GM19240 (cell line): ENCODE results near the gene SOCS1.
"Not testable (repeated sequence)": the region's sequence is repeated elsewhere in the genome, so short reads cannot be mapped to it uniquely, and the experiment has no call there.

ENCODE experiments used
- DNase-seq: peaks from one replicate; pipeline ENCODE4 v3.0.0; 2011; ENCODE audit warnings: low spot score; ENCODE audit not compliant: insufficient read length

SOCS1 gene, protein sequence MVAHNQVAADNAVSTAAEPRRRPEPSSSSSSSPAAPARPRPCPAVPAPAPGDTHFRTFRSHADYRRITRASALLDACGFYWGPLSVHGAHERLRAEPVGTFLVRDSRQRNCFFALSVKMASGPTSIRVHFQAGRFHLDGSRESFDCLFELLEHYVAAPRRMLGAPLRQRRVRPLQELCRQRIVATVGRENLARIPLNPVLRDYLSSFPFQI

DNA sequence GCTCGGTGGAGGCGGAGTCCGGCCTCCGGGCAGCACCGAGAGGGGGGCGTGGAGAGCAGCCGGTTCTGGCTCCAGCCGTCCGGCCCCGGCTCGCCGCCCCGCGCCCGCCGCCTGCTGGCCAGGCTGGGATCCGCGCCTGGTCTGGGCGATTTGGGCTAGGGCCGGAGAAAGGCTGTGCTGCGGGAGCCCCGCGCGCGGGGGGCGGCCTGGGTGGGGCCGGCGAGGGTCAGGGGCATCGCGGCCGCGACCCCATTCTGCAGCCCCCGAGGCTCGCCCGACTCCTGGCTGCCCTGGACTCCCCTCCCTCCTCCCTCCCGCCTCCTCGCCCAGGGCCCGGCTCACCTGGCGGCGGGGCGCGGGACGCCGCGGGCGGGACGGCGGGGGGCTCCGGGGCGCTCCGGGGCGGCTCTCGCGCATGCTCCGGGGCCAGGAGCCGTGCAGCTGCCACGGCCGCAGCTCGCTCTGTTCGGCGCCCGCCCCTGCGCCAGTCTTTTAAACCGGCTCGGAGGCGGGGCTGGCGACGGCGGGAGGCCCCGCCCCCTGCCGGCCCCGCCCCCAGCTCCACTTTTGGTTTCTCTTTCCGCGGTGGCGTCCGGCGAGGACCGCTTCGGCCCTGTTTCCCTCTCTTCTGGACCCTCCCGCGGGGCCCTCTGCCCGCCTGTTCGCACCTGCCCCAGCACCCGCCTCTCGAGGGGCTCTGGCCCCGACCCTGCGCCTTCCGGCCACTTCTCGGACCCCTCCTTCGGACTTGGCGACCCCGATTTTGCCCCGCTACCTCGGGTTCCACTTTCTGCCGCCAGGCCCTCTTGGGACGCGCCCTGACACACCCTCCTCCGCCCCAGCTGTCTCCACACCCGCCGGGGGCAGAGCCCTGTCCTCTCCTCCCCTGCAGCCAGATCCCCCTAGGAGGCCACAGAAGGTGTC is at the start of gene SOCS1:
Gene SOCS1 (minus strand): TSS at position 468 of the 924 bp plus-strand sequence. CDS start 726 bp downstream, outside the sequence.
- DNase-seq = peak; percentile 77

GRCh38 chr16:11303405-11304138 is 47.6 kb upstream of the SOCS1 start:
- no peak for DNase-seq

- no peak for DNase-seq
Measured at GRCh38 chr16:11302977-11303376, 47.0 kb upstream of the SOCS1 start.

GRCh38 chr16:11301645-11302501 is 45.9 kb upstream of the SOCS1 start:
- DNase-seq = no peak

DNA sequence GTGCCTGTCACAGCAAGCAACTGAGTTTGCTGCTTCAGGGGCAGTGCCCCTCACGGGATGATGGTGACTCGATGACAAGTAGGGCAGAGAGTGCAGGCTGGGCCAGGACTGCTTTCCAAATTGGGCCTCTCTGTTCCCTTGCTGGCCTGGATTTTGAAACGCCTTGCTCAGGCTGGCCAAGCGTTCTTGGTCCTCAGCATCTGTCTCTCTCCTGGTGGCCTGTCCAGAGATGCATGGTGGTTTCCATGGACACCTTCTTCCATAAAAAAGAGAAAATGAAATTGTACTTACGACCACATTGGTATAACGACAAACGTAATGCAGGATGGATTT is 44.5 kb upstream of the SOCS1 start:
- no peak for DNase-seq

- DNase-seq = no peak
Measured at GRCh38 chr16:11299865-11300559, 44.0 kb upstream of the SOCS1 start.

- DNase-seq = not testable (repeated sequence)
Measured at GRCh38 chr16:11298950-11299547, 43.0 kb upstream of the SOCS1 start.

DNA sequence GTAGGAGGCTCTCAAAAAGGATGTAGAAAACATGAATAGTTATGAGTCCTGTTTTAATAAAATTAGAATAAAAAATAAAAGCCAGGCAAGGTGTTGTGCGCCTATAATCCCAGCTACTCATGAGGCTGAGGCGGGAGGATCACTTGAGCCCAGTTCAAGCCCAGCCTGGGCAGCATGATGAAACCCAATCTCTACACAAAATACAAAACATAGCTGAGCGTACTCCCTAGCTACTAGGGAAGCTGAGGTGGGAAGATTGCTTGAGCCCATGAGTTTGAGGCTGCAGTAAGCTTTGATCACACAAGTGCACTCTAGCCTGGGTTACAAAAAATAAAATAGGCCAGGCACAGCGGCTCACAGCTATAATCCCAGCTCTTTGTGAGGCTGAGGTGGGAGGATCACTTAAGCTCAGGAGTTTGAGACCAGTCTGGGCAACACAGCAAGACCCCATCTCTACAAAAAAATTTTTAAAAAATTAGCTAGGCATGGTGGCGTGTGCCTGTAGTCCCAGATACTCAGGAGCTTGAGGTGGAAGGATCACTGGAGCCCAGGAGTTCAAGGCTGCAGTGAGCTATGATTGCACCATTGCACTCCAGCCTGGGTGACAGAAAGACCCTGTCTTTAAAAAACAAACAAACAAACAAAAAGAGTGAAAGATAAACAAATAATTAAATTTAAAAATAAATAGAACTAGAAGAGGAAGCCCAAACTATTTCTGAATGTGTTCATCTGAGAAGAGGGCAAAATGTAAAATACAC is 42.3 kb upstream of the SOCS1 start:
- DNase-seq = no peak

- DNase-seq = peak; percentile 59
Measured at GRCh38 chr16:11297492-11298142, 41.6 kb upstream of the SOCS1 start.

DNA sequence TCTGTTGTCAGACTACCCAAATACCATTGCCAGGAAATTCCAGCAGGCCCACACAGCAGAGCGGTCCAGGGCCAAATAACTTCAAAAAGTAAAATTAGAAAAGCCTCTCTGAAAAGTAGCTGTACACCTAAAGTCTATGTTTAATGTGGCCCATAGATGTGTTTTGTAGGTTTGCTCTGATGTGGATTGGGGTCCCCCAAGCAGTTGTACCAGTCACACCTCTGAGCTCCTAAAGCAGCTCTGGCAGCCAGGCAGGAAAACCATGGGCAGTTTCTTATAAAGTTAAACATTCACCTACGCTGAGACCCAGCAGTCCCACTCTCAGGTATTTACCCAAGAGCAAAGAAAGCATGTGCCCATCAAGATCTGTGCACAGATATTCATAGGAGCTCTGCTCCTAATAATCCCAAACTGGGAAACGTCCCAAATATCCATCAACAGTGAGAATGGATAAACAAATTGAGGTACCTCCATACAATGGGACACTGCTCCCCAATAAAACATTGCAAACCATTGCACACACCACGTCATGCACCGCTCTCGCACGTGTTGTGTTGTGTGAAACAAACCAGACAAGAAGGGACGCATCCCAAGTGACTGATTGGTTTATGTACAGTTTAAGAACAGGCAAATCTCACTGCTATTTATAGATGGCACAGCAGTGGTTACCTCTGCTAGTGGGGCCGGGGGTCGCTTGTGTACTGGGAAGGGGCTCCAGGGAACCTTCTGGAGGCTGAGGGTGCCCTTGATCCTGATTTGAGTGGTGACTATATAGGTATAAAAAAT is 40.9 kb upstream of the SOCS1 start:
- DNase-seq = no peak

DNA sequence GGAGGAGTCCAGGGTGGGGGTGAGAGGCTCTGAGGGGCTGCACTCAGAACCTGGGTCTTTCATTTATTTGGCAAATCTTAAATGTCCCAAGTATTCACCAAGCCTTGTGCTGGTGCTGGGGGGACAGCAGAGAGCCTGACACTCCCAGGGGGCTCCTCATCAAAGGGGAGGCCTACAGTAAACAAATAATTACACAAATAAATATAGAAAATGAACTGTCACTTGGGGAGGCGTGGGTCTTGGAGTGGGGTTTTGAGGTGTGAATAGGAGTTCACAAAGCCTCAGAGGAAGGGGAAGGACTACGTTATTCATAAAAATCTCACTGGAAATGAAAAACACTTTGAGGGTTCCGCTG is 40.3 kb upstream of the SOCS1 start:
- DNase-seq = no peak

GRCh38 chr16:11295672-11296071 is 39.7 kb upstream of the SOCS1 start:
- no peak for DNase-seq

DNA sequence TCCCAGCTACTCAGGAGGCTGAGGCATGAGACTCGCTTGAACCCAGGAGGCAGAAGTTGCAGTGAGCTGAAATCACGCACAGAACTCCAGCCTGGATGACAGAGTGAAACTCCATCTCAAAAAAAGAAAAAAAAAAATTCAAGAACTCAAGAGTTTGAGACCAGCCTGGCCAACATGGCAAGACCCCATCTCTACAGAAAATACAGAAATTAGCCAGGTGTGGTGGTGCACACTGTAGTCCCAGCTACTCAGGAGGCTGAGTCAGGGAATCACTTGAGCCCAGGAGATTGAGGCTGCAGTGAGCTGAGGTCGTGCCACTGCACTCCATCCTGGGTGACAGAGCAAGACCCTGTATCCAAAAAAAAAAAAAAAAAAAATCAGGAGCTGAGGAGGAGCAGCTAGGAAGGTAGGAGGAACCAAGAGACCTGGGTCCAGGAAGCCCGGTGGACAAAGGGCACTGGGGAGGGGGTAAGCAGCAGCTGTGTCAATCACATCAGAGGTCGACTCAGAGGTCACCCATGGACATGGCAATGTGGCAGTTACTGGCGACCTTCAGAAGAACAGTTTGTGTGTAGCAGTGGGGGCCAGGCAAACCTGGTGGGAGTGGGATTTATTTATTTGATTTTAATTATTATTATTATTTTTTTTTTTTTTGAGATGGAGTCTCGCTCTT is 36.2 kb upstream of the SOCS1 start:
- DNase-seq = no peak

DNA sequence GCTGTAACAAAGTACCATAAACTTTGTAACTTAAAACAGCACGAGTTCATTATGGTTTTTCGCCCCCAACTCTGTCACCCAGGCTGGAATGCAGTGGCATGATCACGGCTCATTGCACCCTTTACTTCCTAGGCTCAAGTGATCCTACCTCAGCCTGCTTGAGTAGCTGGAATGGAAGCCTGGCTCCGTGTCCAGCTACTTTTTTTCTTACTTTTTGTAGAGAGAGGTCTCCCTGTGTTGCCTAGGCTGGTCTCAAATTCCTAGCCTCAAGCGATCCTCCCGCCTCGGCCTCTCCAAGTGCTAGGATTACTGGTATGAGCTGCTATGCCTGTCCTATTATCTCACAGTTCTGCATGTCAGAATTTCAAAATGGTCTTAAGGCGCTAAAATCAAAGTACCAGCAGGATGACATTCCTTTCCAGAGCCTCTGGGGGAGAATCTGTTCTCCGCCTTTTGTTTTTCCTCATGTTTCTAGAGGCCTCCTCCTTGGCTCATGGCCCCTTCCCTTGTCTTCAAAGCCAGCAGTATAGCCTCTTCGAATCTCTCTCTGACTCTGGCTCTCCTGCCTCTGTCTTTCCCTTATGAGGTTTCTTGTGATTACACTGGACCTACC is 35.2 kb upstream of the SOCS1 start:
- no peak for DNase-seq

DNA sequence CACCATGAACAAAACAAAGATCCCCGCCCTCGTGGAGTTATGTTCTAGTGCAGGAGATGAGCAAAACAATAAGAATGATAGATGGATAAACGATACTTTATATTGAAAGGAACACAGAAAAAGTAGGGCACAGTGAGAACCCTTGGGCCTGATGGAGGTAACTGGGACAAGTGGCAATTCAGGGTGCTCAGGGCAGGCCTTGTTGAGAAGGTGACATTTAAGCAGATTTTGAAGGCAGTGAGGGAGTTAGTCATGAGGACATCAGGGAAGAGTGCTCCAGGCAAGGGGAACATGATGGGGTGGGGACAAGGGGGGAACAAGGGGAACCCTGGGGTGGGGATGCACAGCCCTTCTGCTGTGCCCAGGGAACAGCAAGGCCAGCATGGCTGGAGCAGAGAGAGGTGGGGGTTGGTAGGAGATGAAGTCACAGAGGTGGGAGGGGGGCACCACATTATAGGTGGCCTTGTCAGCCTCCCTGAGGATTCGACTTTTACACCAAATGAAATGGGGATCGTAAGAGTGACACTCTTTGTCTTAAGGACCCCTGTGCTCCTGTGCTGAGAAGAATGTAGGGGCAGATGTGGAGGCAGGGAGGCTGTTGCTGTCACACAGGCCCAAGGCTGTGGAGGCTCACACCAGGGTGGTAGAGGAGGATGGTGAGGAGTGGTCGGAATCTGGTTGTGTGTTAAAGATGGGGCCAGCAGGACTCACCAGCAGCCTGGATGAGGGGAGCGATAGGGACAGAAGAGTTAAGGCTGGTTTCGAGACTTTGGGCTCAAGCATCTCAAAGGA is 34.3 kb upstream of the SOCS1 start:
- no peak for DNase-seq

- not testable (repeated sequence) for DNase-seq
Measured at GRCh38 chr16:11289696-11290095, 33.7 kb upstream of the SOCS1 start.
